HG03060 (cell line): Measurements from ENCODE around the gene DCAF6.
"Not testable (repeated sequence)": the region's sequence is repeated elsewhere in the genome, so short reads cannot be mapped to it uniquely, and the experiment has no call there.

Source experiments
- ATAC-seq: cut with Tn5 transposase; IDR thresholded peaks from one replicate; pipeline ENCODE4 v1.9.1; 2021; ENCODE audit warnings: low read depth, moderate number of reproducible peaks; ENCODE audit not compliant: unreplicated experiment

The DCAF6 gene

GRCh38 chr1:168007691-168008090, 71.2 kb downstream of the DCAF6 start:
- ATAC-seq = no peak

- ATAC-seq = no peak
Observed at GRCh38 chr1:168008595-168008994, 72.1 kb downstream of the DCAF6 start.

DNA sequence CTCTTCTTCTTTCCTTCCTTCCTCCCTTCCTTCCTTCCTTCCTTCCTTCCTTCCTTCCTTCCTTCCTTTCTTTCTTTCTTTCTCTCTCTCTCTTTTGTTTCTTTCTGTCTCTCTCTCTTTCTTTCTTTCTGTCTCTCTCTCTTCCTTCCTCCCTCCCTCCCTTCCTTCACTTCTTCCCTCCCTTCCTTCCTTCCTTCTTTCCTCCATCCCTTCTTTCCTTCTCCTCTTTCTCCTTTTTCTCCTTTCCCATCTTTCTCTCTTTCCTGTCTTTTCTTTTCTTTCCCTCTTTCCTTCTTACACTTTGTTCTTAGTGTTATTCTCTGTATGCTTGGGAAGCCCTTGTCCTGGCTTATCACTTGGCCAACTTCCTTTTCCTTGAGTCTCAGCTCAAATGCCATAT, 72.8 kb downstream of the DCAF6 start:
- ATAC-seq = no peak

DNA sequence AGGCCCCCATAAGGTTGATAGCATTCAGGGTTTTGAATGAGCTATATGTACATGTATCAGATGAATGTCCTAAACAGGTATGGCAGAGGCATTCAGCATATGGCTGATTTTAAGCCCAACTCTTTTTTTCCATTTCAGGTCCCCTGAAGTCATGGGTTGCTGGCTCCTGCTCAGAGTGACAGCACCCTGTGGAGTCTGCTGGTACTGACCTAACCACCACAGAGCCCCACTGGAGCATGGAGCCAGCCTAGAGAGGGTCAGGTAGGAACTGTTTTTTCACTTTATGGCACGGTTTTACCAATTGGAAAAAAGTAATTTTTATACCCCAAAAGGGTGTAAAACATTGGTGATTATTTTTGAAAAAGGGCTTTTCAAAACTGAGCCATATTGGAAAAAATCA, 82.9 kb downstream of the DCAF6 start:
- ATAC-seq = no peak

DNA sequence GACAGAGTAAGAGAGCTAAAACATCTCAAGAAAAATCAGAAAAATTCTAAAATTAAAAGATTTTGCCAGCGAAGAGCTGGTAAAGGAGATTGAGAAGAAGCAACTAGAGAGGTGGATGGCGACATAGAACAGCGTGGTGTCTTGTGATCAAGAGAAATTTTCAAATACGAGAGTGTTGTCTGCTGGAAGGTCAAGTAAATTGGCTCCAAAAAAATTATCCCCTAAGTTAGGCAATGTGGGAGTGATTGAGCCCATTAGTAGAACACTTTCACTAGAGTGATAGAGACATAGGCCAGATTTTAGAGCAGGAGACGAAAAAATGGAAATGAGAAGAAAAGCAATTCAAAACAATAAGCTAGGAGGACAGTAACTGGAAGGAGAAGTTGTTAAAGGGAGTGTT, 94.7 kb downstream of the DCAF6 start:
- ATAC-seq = no peak

- ATAC-seq = no peak
Observed at GRCh38 chr1:168031627-168032026, 95.1 kb downstream of the DCAF6 start.

DNA sequence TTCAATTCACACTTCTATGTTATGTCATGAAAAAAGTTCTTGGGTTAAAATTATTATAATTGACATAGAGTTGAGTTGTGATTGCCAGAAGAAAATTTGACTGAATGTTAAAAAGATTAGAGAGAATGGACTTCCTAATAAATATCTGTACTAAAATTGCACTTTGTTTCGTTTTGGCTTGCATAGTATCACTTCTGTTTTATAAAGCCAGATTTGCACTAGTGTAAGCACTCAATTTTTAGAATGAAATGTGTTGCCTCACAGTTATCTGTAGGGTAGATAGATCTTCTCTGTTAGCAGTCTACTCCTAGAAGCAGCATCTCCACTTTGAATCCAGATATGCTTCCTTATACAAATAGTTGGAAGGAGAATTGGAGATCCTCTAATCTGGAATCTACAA, 95.5 kb downstream of the DCAF6 start:
- no peak for ATAC-seq

GRCh38 chr1:168035345-168035744, 98.9 kb downstream of the DCAF6 start:
- no peak for ATAC-seq

- ATAC-seq = no peak
Observed at GRCh38 chr1:168042362-168042761, 105.9 kb downstream of the DCAF6 start.

GRCh38 chr1:168045311-168045710, 108.8 kb downstream of the DCAF6 start:
- no peak for ATAC-seq

GRCh38 chr1:168050307-168050706, 113.8 kb downstream of the DCAF6 start:
- ATAC-seq = no peak

- ATAC-seq = no peak
Observed at GRCh38 chr1:168050880-168051279, 114.4 kb downstream of the DCAF6 start.

GRCh38 chr1:168053681-168054080, 117.2 kb downstream of the DCAF6 start:
- no peak for ATAC-seq

DNA sequence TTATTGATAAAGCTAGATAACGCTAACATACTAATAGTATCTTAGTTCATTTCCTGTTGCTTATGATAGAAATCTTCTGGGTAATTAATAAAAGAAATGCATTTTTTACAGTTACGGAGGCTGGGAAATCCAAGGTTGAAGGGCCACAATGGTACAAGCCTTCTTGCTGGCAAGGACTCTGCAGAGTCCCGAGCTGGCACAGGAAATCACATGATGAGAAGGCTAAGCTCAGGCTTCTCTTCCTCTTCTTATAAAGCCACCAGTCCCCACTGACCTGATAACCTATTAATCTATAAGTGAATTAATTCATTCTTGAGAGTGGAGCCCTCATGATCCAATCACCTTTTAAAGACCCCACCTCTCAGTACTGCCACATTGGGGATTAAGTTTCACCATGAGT, 117.6 kb downstream of the DCAF6 start:
- ATAC-seq = no peak

GRCh38 chr1:168056152-168056551, 119.7 kb downstream of the DCAF6 start:
- not testable (repeated sequence) for ATAC-seq

DNA sequence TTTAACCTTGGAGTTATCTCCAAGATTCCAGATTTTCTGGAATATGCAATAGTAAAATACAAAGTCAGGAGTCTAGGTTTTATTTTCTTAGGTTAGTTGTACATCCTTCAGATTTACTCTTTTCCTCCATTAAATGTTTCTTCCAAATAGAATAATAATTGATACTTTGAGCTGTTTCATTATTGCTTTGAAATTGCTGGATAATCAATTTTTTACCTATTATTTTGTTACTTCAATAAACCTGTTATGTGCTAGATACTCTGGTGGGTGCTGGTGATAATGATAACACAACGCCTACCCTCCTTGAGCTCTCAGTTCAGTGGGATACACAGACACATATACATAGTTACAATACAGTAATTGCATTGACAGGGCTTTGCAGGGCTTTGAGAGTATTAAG, 120.9 kb downstream of the DCAF6 start:
- no peak for ATAC-seq

GRCh38 chr1:168057921-168058320, 121.4 kb downstream of the DCAF6 start:
- no peak for ATAC-seq

DNA sequence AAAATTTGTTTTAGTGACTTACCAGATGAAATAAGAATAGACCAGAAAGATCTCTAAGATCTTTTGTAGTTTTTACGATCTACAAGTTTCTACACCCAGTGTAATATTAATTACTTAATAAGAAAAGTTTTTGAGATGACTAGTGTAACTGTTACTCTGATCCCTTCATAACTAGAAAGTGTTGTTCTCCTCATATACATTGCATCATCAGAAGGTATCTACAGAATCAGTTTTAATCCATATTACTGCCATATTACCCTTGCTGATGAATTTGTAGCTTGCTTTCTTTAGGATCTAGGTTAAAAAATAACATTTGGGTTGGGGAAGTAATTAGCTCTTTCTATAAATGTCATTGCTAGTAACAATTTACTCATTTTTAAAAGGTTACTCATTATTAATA, 127.7 kb downstream of the DCAF6 start:
- no peak for ATAC-seq

- no peak for ATAC-seq
Observed at GRCh38 chr1:168065506-168065905, 129.0 kb downstream of the DCAF6 start.

- no peak for ATAC-seq
Observed at GRCh38 chr1:168069384-168069783, 132.9 kb downstream of the DCAF6 start.

- ATAC-seq = no peak
Observed at GRCh38 chr1:168079761-168080160, 143.3 kb downstream of the DCAF6 start.

GRCh38 chr1:168081373-168082007, 145.0 kb downstream of the DCAF6 start:
- no peak for ATAC-seq
